Nephron (organoid): ENCODE measurements around the gene OSTM1.
A peak's percentile ranks its signal among the peaks of the same experiment; 100 is the strongest.

Experiments
- H3K27ac Mint-ChIP-seq, 3 experiments: 2 replicates each; pipeline ENCODE4 v1.8.0; 2020; ENCODE audit warnings: mixed read lengths in 3 of 3, mild to moderate bottlenecking in 2 of 3, moderate library complexity in 1 of 3
- H3K27me3 Mint-ChIP-seq: 2 replicates; pipeline ENCODE4 v1.8.0; 2021; ENCODE audit warnings: low read depth, mild to moderate bottlenecking, moderate library complexity, mixed read lengths
- H3K36me3 Mint-ChIP-seq: 2 replicates; pipeline ENCODE4 v1.8.0; 2020; ENCODE audit warnings: low read depth, mixed read lengths
- H3K4me1 Mint-ChIP-seq: 2 replicates; pipeline ENCODE4 v1.8.0; 2020; ENCODE audit warnings: mixed read lengths
- H3K4me3 Mint-ChIP-seq, 3 experiments: 2 replicates each; pipeline ENCODE4 v1.8.0; 2020; ENCODE audit warnings: mild to moderate bottlenecking in 3 of 3, mixed read lengths in 3 of 3, moderate library complexity in 2 of 3
- H3K9me3 Mint-ChIP-seq: 2 replicates; pipeline ENCODE4 v1.8.0; 2020; ENCODE audit warnings: mixed read lengths
- CTCF ChIP-seq, 3 experiments: fragments of 200-600 bp; sonication (generic); IDR thresholded peaks; one replicate each; pipeline ENCODE4 v1.5.0; 2021; ENCODE audit warnings: antibody characterized with exemption in 3 of 3; ENCODE audit not compliant: unreplicated experiment in 3 of 3

OSTM1 gene

GRCh38 chr6:108115598-108116058, 41.1 kb upstream of the OSTM1 start:
- Mint-ChIP-seq H3K27me3 (peaks cover 99% of the 10 kb centered on the region), H3K4me3 (peak overlapping the region; percentile 80 to 84 (median 82)), H3K9me3 (peaks cover 3% of the 10 kb centered on the region), H3K36me3 (no peaks in the 10 kb centered on the region), H3K27ac (no peak overlapping the region), H3K4me1 (peaks cover 38% of the 10 kb centered on the region)
- peak; percentile 24 to 45 (median 38) for TF ChIP-seq CTCF (IDR thresholded peaks at IDR 0.05; ENCODE audit: unreplicated experiment in 3 of 3)

- Mint-ChIP-seq H3K4me1 (peaks cover 38% of the 10 kb centered on the region), H3K27ac (no peak overlapping the region), H3K9me3 (peaks cover 3% of the 10 kb centered on the region), H3K4me3 (peak overlapping the region; percentile 80 to 84 (median 82)), H3K27me3 (peaks cover 97% of the 10 kb centered on the region), H3K36me3 (no peaks in the 10 kb centered on the region)
- peak in 1 of 3 experiments; percentile 33 for TF ChIP-seq CTCF (IDR thresholded peaks at IDR 0.05; ENCODE audit: unreplicated experiment in 3 of 3)
These were observed 40.5 kb upstream of the OSTM1 start for GRCh38 chr6:108114841-108115597.

DNA sequence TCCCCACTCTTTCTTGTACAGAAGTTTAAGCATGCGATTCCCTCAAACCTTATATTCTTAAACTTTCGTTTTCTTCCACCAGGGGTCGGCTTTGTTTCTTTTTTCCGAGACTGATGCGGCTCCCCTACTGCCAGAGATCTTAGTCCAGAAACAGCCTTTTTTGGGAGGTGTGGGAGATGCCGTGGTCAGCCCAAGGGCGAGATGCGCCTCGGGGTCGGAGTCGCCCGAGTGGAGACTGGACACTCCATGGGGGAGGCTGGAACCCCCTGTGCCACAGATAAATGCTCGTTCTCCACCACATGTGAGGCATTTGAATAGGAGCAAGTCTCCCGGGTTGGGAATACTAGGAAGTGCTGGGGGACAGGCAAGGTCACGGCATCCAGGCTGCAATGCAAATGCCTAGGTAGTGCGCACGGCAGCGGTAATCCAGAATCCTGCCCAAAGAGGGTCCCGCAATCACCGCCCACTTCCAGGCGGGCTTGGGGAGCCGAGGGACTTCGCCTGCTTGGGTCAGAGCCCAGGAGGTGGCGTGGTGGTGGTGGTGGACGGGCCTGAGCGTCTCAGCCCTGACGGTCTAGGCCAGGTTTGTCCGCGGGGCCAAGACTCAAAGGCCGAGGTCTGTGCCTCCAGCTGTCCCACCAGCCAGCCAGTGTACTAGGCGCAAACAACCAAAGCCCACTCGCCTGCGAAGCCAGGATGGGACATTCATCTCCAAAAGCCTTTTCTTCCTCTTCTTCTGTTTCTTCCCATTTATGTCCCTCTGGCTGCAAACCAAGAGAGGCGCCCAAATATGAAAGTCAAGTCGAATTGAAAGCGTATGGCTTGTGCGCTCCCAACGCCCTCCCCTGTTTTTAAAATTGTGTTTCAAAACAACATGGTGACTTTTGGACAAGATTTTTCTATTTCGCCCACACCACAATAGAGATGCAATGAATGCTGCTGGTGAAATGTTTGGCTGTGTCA, 39.3 kb upstream of the OSTM1 start:
- peaks cover 91% of the 10 kb centered on the region for H3K27me3 Mint-ChIP-seq
- H3K4me3 Mint-ChIP-seq: peak overlapping the region; percentile 55 to 82 (median 58)
- no peaks in the 10 kb centered on the region for H3K36me3 Mint-ChIP-seq
- H3K4me1 Mint-ChIP-seq: peaks cover 35% of the 10 kb centered on the region
- peak; percentile 51 to 63 (median 51) for TF ChIP-seq CTCF (IDR thresholded peaks at IDR 0.05; ENCODE audit: unreplicated experiment in 3 of 3)
- peaks cover 3% of the 10 kb centered on the region for H3K9me3 Mint-ChIP-seq
- H3K27ac Mint-ChIP-seq: no peak overlapping the region

GRCh38 chr6:108108374-108108773, 33.8 kb upstream of the OSTM1 start:
- Mint-ChIP-seq H3K36me3 (no peaks in the 10 kb centered on the region), H3K4me1 (no peaks in the 10 kb centered on the region), H3K27me3 (peaks cover 40% of the 10 kb centered on the region), H3K4me3 (no peak overlapping the region), H3K27ac (no peak overlapping the region), H3K9me3 (no peaks in the 10 kb centered on the region)
- no peak for TF ChIP-seq CTCF (IDR thresholded peaks at IDR 0.05; ENCODE audit: unreplicated experiment in 3 of 3)

DNA sequence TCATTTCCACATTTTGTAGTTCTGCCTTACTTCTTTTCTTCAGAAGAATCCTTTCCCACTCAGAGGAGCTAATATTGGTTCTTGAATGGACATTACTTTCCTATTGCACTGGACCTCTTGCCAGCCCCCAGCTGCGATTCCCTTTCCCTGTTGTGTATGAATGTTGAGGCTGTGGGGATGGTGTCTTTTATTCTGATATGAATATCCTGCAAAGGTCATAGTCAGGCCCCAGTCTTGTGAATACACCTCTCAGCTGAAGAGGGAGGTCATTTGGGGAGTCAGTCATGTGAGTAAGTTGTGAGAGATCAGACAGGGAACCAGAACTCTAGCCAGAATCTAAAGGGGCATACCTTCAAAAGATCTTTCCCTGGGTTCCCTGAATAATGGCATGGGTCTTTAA, 32.6 kb upstream of the OSTM1 start:
- no peaks in the 10 kb centered on the region for H3K9me3 Mint-ChIP-seq
- peaks cover 28% of the 10 kb centered on the region for H3K27me3 Mint-ChIP-seq
- H3K36me3 Mint-ChIP-seq: no peaks in the 10 kb centered on the region
- H3K27ac Mint-ChIP-seq: no peak overlapping the region
- H3K4me1 Mint-ChIP-seq: peaks cover 7% of the 10 kb centered on the region
- TF ChIP-seq CTCF (IDR thresholded peaks at IDR 0.05; ENCODE audit: unreplicated experiment in 3 of 3): no peak
- no peak overlapping the region for H3K4me3 Mint-ChIP-seq
